CD14-positive monocyte (primary cell): Measurements from ENCODE around the gene MACROD1. TPM values are rescaled to one million over a fixed set of nuclear protein-coding genes. Genes with fewer than 3 reads are reported as not detected.

Experiments used
- DNase-seq, 3 donors: peaks; one replicate each; pipeline ENCODE4 v3.0.0-alpha.2; 2011 to 2022
- H2AFZ ChIP-seq: 2 replicates; pipeline ENCODE4 v1.6.0; 2012; ENCODE audit warnings: mild to moderate bottlenecking, low read depth, low read length, inconsistent platforms; ENCODE audit not compliant: insufficient read depth, poor library complexity, severe bottlenecking
- H3K27ac ChIP-seq, 2 donors: 1 replicate in 1 of 2; 2 replicates in 1 of 2; pipeline ENCODE4 v1.5.1; 2012 to 2013; ENCODE audit warnings: low read length in 2 of 2, control low read depth in 1 of 2, inconsistent platforms in 1 of 2, low read depth in 1 of 2, mild to moderate bottlenecking in 1 of 2
- H3K27me3 ChIP-seq, 2 donors: one replicate each; pipeline versions ENCODE4 v1.6.0 to v1.6.1; 2011 to 2013; ENCODE audit warnings: low read length in 2 of 2; ENCODE audit not compliant: control insufficient read depth in 2 of 2, insufficient read depth in 2 of 2
- H3K36me3 ChIP-seq, 2 donors: replicated peaks in 1 of 2; 1 replicate in 1 of 2; 2 replicates in 1 of 2; pipeline versions ENCODE4 v1.5.1 to v1.6.1; 2012 to 2013; ENCODE audit warnings: low read length in 2 of 2, control low read depth in 1 of 2, inconsistent platforms in 1 of 2, mild to moderate bottlenecking in 1 of 2; ENCODE audit not compliant: insufficient read depth in 2 of 2, control insufficient read depth in 1 of 2
- H3K4me1 ChIP-seq, 2 donors: 1 replicate in 1 of 2; 2 replicates in 1 of 2; pipeline versions ENCODE4 v1.5.1 to v1.6.1; 2012 to 2013; ENCODE audit warnings: low read length in 2 of 2, control low read depth in 1 of 2, inconsistent platforms in 1 of 2, mild to moderate bottlenecking in 1 of 2, moderate library complexity in 1 of 2; ENCODE audit not compliant: insufficient read depth in 2 of 2, control insufficient read depth in 1 of 2
- H3K4me2 ChIP-seq: replicated peaks from 2 replicates; pipeline ENCODE3; 2012; ENCODE audit warnings: low read length, moderate library complexity, mild to moderate bottlenecking; ENCODE audit not compliant: poor library complexity, severe bottlenecking; ENCODE audit errors: extremely low read depth
- H3K4me3 ChIP-seq, 3 experiments: fragments of 200-600 bp in 1 of 3; sonication (generic) in 1 of 3; replicated peaks in 1 of 3; 1 replicate in 2 of 3; 2 replicates in 1 of 3; pipeline ENCODE4 v1.5.1; 2011 to 2013; ENCODE audit warnings: low read length in 3 of 3, mild to moderate bottlenecking in 3 of 3, control low read depth in 2 of 3, low read depth in 2 of 3, inconsistent platforms in 1 of 3, moderate library complexity in 1 of 3
- H3K79me2 ChIP-seq: 2 replicates; pipeline ENCODE4 v1.6.0; 2012; ENCODE audit warnings: mild to moderate bottlenecking, control low read depth, inconsistent platforms, low read length, moderate library complexity; ENCODE audit not compliant: insufficient read depth
- H3K9ac ChIP-seq: 2 replicates; pipeline ENCODE4 v1.6.0; 2017; ENCODE audit warnings: low read length, mild to moderate bottlenecking; ENCODE audit not compliant: insufficient read depth, poor library complexity, severe bottlenecking
- H3K9me3 ChIP-seq, 2 donors: replicated peaks in 1 of 2; 1 replicate in 1 of 2; 2 replicates in 1 of 2; pipeline versions ENCODE4 v1.5.1 to v1.6.1; 2012 to 2013; ENCODE audit warnings: low read length in 2 of 2, control low read depth in 1 of 2; ENCODE audit not compliant: control insufficient read depth in 1 of 2, insufficient read depth in 1 of 2
- H4K20me1 ChIP-seq: 2 replicates; pipeline ENCODE4 v1.6.0; 2012; ENCODE audit warnings: mild to moderate bottlenecking, low read length, control low read depth, moderate library complexity; ENCODE audit not compliant: insufficient read depth
- H3K27ac Mint-ChIP-seq, 7 donors: one replicate each; pipeline ENCODE4 v1.8.0; 2020; ENCODE audit warnings: mild to moderate bottlenecking in 7 of 7, mixed read lengths in 7 of 7, moderate library complexity in 6 of 7, inconsistent platforms in 2 of 7
- H3K27me3 Mint-ChIP-seq, 3 donors: one replicate each; pipeline ENCODE4 v1.8.0; 2021 to 2022; ENCODE audit warnings: low read depth in 3 of 3, mild to moderate bottlenecking in 3 of 3, mixed read lengths in 3 of 3, moderate library complexity in 3 of 3, inconsistent platforms in 1 of 3
- H3K36me3 Mint-ChIP-seq, 2 donors: one replicate each; pipeline ENCODE4 v1.8.0; 2020; ENCODE audit warnings: mixed read lengths in 2 of 2, inconsistent platforms in 1 of 2, mild to moderate bottlenecking in 1 of 2
- H3K4me1 Mint-ChIP-seq: one replicate; pipeline ENCODE4 v1.8.0; 2020; ENCODE audit warnings: mild to moderate bottlenecking, mixed read lengths
- H3K4me3 Mint-ChIP-seq, 2 donors: one replicate each; pipeline ENCODE4 v1.8.0; 2020; ENCODE audit warnings: mild to moderate bottlenecking in 2 of 2, mixed read lengths in 2 of 2, moderate library complexity in 1 of 2
- H3K9me3 Mint-ChIP-seq, 7 donors: one replicate each; pipeline ENCODE4 v1.8.0; 2020 to 2022; ENCODE audit warnings: mixed read lengths in 7 of 7, mild to moderate bottlenecking in 6 of 7, moderate library complexity in 6 of 7, inconsistent platforms in 2 of 7
- CTCF ChIP-seq: fragments of 200-600 bp; IDR thresholded peaks from one replicate; pipeline ENCODE4 v1.8.0; 2022; ENCODE audit warnings: antibody characterized with exemption, mild to moderate bottlenecking
- WGBS: methylation state at CpG from one replicate; pipeline ENCODE4 v1.1.5; 2013; ENCODE audit warnings: missing lambda C conversion rate; ENCODE audit not compliant: insufficient coverage; 5-methylcytosine and 5-hydroxymethylcytosine counted together
- intact Hi-C, 2 donors: fragments of 100-400 bp; cut with micrococcal nuclease; formaldehyde crosslinking; loops; one replicate each; pipeline versions ENCODE4 v1.15.0 to v1.15.1; 2023
- polyA plus RNA-seq, 3 donors: library from polyadenylated mRNA; depleted of rRNA in 1 of 3; unstranded in 2 of 3; stranded (reverse) in 1 of 3; fragments of 300-500 nt in 2 of 3; fragments of >200 nt in 1 of 3; fragmentation: Illumina TruSeq in 2 of 3; gene quantifications; 1 replicate in 2 of 3; 2 replicates in 1 of 3; pipeline ENCODE4 v1.2.3, GENCODE V29; 2012 to 2021

Gene MACROD1
- polyA plus RNA-seq, 3 donors: 1.5 to 2.4 (median 2.2) TPM

GRCh38 chr11:64064374-64065140 lies 101.4 kb downstream of the MACROD1 start:
- H4K20me1 ChIP-seq: no peaks in the 10 kb centered on the region
- no peaks in the 10 kb centered on the region for H3K36me3 ChIP-seq
- Mint-ChIP-seq H3K4me1 (peaks cover 11% of the 10 kb centered on the region), H3K27ac (no peak overlapping the region), H3K27me3 (peaks cover 27 to 40% (median 27%) of the 10 kb centered on the region in 3 donors), H3K9me3 (peaks cover 0 to 6% (median 0%) of the 10 kb centered on the region in 7 donors), H3K36me3 (peaks cover 0 to 3% of the 10 kb centered on the region in 2 donors), H3K4me3 (no peak overlapping the region)
- peaks cover 0 to 5% of the 10 kb centered on the region in 2 donors for H3K9me3 ChIP-seq
- H3K27me3 ChIP-seq: peaks cover 11 to 28% of the 10 kb centered on the region in 2 donors
- H3K79me2 ChIP-seq: no peaks in the 10 kb centered on the region
- no peak overlapping the region for H2AFZ ChIP-seq
- no peak overlapping the region for H3K27ac ChIP-seq
- H3K4me3 ChIP-seq: no peak overlapping the region
- no peak for DNase-seq
- 95% methylated on average over 14 of the region's 17 CpGs for WGBS
- intact Hi-C loops: no loop called here
- no peak overlapping the region for H3K9ac ChIP-seq
- H3K4me2 ChIP-seq: no peak overlapping the region
- H3K4me1 ChIP-seq: peaks cover 11 to 14% of the 10 kb centered on the region in 2 donors
- no peak for TF ChIP-seq CTCF

GRCh38 chr11:64063777-64064176 lies 102.1 kb downstream of the MACROD1 start:
- no peak overlapping the region for H3K9ac ChIP-seq
- H3K27ac ChIP-seq: no peak overlapping the region
- DNase-seq: no peak
- intact Hi-C loops: no loop called here
- no peak overlapping the region for H3K27ac Mint-ChIP-seq
- peaks cover 0 to 3% of the 10 kb centered on the region in 2 donors for H3K36me3 Mint-ChIP-seq
- peaks cover 11 to 35% of the 10 kb centered on the region in 2 donors for H3K27me3 ChIP-seq
- no peak overlapping the region for H3K4me2 ChIP-seq
- H3K9me3 Mint-ChIP-seq: peaks cover 0 to 6% (median 0%) of the 10 kb centered on the region in 7 donors
- peaks cover 0 to 5% of the 10 kb centered on the region in 2 donors for H3K9me3 ChIP-seq
- no peaks in the 10 kb centered on the region for H4K20me1 ChIP-seq
- H3K36me3 ChIP-seq: no peaks in the 10 kb centered on the region
- H3K4me3 Mint-ChIP-seq: no peak overlapping the region
- no peak overlapping the region for H3K4me3 ChIP-seq
- H3K79me2 ChIP-seq: no peaks in the 10 kb centered on the region
- peaks cover 11 to 14% of the 10 kb centered on the region in 2 donors for H3K4me1 ChIP-seq
- peaks cover 11% of the 10 kb centered on the region for H3K4me1 Mint-ChIP-seq
- WGBS: 100% methylated on average over 6 of the region's 13 CpGs
- no peak for TF ChIP-seq CTCF
- H2AFZ ChIP-seq: no peak overlapping the region
- H3K27me3 Mint-ChIP-seq: peaks cover 31 to 47% (median 33%) of the 10 kb centered on the region in 3 donors
